ENCODE measurements around the gene PRCC.

PRCC gene

DNA sequence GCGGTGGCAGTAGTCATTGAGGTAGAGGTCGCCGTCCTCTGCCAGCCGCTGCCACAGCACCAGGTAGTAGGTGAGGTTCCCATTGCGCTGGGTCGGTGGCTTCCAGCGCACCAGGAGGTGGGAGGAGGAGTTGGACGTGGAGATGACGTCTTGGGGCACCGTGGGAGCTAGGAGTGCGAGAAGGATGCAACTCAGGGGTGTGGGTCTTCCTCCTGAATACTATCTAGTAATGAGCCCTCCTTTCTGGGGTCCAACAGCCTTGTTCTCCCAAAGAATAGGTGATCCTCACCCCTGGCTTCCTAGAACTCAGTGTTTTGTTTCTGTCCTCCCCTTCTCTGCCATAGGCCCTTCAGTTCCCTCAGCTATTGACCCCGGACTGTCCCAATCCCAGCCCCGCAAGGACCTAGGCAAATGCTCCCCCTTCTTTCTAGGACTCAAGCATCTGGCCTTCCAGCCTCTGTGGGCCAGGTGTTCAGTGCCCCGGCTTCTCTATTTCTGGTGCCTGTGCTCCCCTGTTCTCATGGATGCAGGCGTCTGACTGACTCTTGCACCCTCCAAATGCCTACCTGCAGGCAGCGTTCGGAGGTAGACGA, 78.7 kb downstream of the PRCC start:
- DNase-seq = no peak

DNA sequence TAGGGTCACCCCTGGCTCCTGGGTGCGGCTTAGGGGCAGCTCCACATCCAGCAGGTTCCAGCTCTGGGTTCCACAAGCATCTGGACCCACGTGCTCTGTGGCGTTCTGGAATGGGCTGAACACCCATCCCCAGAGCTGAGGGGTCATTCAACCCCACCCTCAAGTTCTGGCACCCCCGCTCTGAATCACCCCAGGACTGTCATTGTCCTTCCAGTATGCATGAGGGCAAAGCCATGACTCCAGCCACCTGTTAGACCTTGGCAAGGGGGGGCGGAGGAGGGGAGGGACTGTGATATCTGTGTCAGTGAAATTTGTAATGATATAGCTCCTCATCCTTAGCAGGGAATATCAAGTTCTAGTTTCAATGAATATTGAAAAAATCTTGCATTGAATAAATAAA, 79.3 kb downstream of the PRCC start:
- DNase-seq = no peak

DNA sequence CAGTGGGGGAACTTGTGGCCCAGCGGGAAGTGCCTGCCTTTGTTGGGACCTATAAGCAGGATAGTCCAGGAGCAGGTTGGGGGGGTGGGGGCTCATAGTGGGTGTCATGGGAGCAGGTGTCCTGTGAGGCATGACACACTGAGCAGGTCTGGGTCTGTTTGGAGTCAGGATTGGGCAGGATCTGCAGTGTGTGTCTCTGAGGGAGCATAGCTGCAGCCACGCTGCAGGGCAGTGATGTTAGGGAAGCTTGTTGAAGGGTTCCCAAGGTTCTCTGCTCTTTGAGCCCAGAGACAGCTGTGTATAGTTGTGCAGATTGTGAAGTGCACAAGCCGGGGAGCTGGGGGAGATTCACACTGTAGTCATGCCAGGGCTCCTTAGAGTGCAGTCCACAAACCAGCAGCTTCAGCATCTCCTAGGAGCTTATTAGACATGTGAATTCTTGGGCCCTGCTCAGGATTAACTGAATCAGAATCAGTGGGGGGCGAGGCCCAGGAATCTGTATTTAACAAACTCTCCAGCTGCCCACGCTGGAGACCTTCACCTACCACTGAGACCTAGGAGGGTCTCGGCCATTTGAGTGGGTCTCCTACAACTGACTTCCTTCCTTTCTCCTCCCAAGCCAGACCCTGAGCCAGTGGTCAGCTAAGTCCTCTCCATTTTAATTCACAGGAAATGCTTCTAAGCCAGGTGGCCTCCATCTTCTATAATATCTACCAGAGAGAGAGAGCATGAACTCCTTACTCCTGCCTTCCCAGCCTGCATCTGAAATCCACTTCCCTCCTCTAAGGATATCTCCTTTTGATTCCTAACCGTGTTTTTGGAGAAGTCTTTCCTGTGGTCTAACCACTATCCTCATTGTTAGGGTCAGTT, 80.5 kb downstream of the PRCC start:
- DNase-seq = no peak

DNA sequence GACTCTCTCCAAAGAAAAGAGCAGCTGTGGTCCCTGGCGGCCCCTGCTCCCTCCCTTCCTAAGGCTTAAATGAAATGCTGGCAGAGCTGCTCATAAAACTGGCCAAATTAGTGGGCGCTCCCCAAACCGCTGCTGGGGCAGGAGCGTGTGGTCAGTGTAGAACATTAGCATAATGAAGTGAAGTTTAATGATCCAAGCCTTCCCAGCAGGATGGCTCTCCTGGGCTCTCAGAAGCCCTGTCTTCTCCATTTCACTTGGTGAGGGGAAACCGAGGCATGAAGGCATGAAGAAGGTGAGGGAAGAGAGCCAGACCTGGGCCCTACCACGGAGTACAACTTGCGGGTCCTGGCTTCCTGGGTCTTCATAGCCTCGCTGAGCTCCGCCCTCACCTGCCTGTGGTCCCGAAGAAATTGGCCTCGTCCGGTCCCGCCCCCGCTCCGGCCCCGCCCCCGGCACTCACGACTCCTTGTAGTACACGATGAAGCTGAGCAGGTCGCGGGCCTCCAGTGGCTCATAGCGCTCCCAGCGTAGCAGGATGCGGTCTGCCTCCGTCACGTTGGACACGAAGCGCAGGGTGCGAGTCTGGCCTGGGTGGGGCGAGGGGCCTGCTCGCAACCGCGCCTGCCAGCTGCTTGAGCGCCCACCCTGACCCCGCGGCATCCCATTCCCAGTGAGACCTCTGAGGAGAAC, 81.3 kb downstream of the PRCC start:
- DNase-seq = no peak

DNA sequence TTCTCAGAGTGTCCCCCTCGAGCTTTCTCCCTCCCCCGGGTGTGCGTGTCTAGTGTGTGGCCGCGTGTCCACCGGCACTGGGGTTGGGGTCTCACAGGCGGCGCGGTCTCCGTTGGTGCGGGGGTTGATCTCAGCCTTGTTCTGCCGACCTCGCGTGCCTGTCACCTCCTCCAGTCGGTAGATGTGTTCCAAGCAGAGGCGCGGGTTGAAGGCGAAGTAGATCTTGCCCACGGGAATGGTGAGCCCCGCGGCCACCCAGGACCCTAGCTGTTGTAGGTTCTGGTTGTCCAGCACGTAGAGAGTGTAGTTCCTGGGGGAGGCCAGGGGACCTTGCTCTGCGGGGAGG, 81.8 kb downstream of the PRCC start:
- no peak for DNase-seq

All from NCI-H2171 treated with DMSO at 0.1 percent for 48 hours (cell line).